Endothelial cell of umbilical vein (primary cell): ENCODE data around the gene AMT. TPM values are rescaled to one million over a fixed set of nuclear protein-coding genes. Genes with fewer than 3 reads are reported as not detected.

Source experiments
- BruUV-seq: library from RNA; stranded (reverse); fragments of 400-500 nt; replicated peaks from 2 replicates; lab custom pipeline; 2021; lab: Mats Ljungman, UMichigan
- CTCF ChIA-PET: fragments of 300-600, 350-600 bp; sonication (Branson Sonifier 250); formaldehyde crosslinking; loops from one replicate; lab custom pipeline; 2021; ENCODE audit warnings: antibody characterized with exemption, inconsistent platforms; lab: Charles Lee
- POLR2A ChIA-PET: fragments of 300-600, 350-600 bp; sonication (Branson Sonifier 250); formaldehyde crosslinking; loops from one replicate; lab custom pipeline; 2021; ENCODE audit warnings: antibody characterized with exemption, inconsistent platforms; lab: Charles Lee
- DNase-seq: peaks from one replicate; pipeline ENCODE4 v3.0.0-alpha.2; 2011; ENCODE audit warnings: low read depth, low spot score
- FAIRE-seq: peaks from 2 replicates; lab custom pipeline; 2011; peaks lifted over from hg19 to GRCh38; lab: Jason Lieb, UNC
- H2AFZ ChIP-seq: 2 replicates; pipeline ENCODE4 v1.6.0; 2012; ENCODE audit warnings: low read depth, low read length, control low read depth, inconsistent platforms
- H3K27ac ChIP-seq: 2 replicates; pipeline ENCODE4 v1.5.1; 2011; ENCODE audit warnings: low read depth, mild to moderate bottlenecking, control low read depth, low read length, moderate library complexity; ENCODE audit not compliant: insufficient read depth
- H3K27me3 ChIP-seq, 2 experiments: 2 replicates each; pipeline versions ENCODE4 v1.6.0 to v1.6.1; 2011; ENCODE audit warnings: low read length in 2 of 2, mixed read lengths in 1 of 2; ENCODE audit not compliant: control insufficient read depth in 2 of 2, insufficient read depth in 2 of 2
- H3K36me3 ChIP-seq, 2 experiments: 2 replicates in 1 of 2; 3 replicates in 1 of 2; pipeline ENCODE4 v1.5.1; 2011; ENCODE audit warnings: low read length in 2 of 2, mild to moderate bottlenecking in 1 of 2, moderate library complexity in 1 of 2; ENCODE audit not compliant: control insufficient read depth in 2 of 2, insufficient read depth in 2 of 2; ENCODE audit errors: extremely low read depth in 1 of 2
- H3K4me1 ChIP-seq: 3 replicates; pipeline ENCODE4 v1.5.1; 2011; ENCODE audit warnings: mild to moderate bottlenecking, low read length; ENCODE audit not compliant: control insufficient read depth, insufficient read depth; ENCODE audit errors: extremely low read depth
- H3K4me2 ChIP-seq: 2 replicates; pipeline ENCODE4 v1.6.1; 2011; ENCODE audit warnings: low read length, control low read depth, mixed read lengths; ENCODE audit not compliant: insufficient read depth
- H3K4me3 ChIP-seq, 3 experiments: fragments of 200-600 bp in 1 of 3; sonication (generic), shearing (Covaris generic) in 1 of 3; replicated peaks in 1 of 3; 2 replicates each; pipeline ENCODE4 v1.5.1; 2011 to 2016; ENCODE audit warnings: control low read depth in 3 of 3, low read length in 3 of 3, mild to moderate bottlenecking in 2 of 3, inconsistent platforms in 1 of 3, low read depth in 1 of 3, moderate library complexity in 1 of 3; ENCODE audit not compliant: insufficient read depth in 1 of 3
- H3K79me2 ChIP-seq: 2 replicates; pipeline ENCODE4 v1.6.0; 2012; ENCODE audit warnings: low read length, inconsistent platforms; ENCODE audit not compliant: control insufficient read depth, insufficient read depth
- H3K9ac ChIP-seq: replicated peaks from 2 replicates; pipeline ENCODE3; 2011; ENCODE audit warnings: low read length, control low read depth; ENCODE audit not compliant: insufficient read depth; ENCODE audit errors: extremely low read depth
- H3K9me1 ChIP-seq: replicated peaks from 3 replicates; pipeline ENCODE4 v1.6.0; 2011; ENCODE audit warnings: mild to moderate bottlenecking, low read length; ENCODE audit not compliant: control insufficient read depth, insufficient read depth; ENCODE audit errors: extremely low read depth
- H3K9me3 ChIP-seq: replicated peaks from 2 replicates; pipeline ENCODE4 v1.5.1; 2012; ENCODE audit warnings: low read length, inconsistent platforms; ENCODE audit not compliant: control insufficient read depth, insufficient read depth
- H4K20me1 ChIP-seq: replicated peaks from 2 replicates; pipeline ENCODE3; 2011; ENCODE audit warnings: mild to moderate bottlenecking, low read length; ENCODE audit not compliant: control insufficient read depth, insufficient read depth; ENCODE audit errors: extremely low read depth
- FOS ChIP-seq: IDR thresholded peaks from 2 replicates; pipeline ENCODE4 v1.6.1; 2011; ENCODE audit warnings: mild to moderate bottlenecking, low read length, moderate library complexity, borderline replicate concordance; ENCODE audit not compliant: insufficient read depth
- GATA2 ChIP-seq: IDR thresholded peaks from 2 replicates; pipeline ENCODE4 v1.7.0; 2011; ENCODE audit warnings: low read depth, mild to moderate bottlenecking, moderate library complexity, mixed read lengths, low read length; ENCODE audit not compliant: insufficient read length, insufficient read depth
- MAX ChIP-seq: IDR thresholded peaks from 2 replicates; pipeline ENCODE4 v1.6.1; 2011; ENCODE audit not compliant: insufficient read depth, insufficient read length
- POLR2A ChIP-seq: IDR thresholded peaks from 2 replicates; pipeline ENCODE4 v1.6.1; 2012; ENCODE audit warnings: low read depth, mild to moderate bottlenecking, control low read depth, low read length
- POLR2AphosphoS5 ChIP-seq: IDR thresholded peaks from 2 replicates; pipeline ENCODE4 v1.6.1; 2012; ENCODE audit warnings: low read depth, mild to moderate bottlenecking, control low read depth, low read length, moderate library complexity; ENCODE audit not compliant: insufficient read depth
- dilution Hi-C: fragments of 300-500 bp; cut with MboI; formaldehyde crosslinking; loops from one replicate; pipeline ENCODE4 v1.15.0; 2019; ENCODE audit warnings: low sequenced_read_pairs; ENCODE audit not compliant: extremely low pct_ligation_motif_present
- intact Hi-C: fragments of 100-400 bp; cut with micrococcal nuclease; formaldehyde crosslinking; loops from one replicate; pipeline ENCODE4 v1.10.0; 2022
- polyA plus RNA-seq, 4 experiments: library from polyadenylated mRNA; depleted of rRNA in 3 of 4; stranded (reverse) in 3 of 4; unstranded in 1 of 4; fragments of >200 nt; gene quantifications; 2 replicates each; pipeline versions ENCODE4 v1.2.1 to v1.2.3, GENCODE V29; 2011 to 2012; ENCODE audit warnings: missing spikeins in 1 of 4
- total RNA-seq: library from RNA; stranded (reverse); gene quantifications from 2 replicates; pipeline ENCODE4 v1.2.3, GENCODE V29; 2021

The AMT gene
- total and polyA plus RNA-seq, 2 donors (not counting 3 experiments of a cell fraction or from before 2014, with no cell fraction given), result 4.4 to 9.0 TPM

DNA sequence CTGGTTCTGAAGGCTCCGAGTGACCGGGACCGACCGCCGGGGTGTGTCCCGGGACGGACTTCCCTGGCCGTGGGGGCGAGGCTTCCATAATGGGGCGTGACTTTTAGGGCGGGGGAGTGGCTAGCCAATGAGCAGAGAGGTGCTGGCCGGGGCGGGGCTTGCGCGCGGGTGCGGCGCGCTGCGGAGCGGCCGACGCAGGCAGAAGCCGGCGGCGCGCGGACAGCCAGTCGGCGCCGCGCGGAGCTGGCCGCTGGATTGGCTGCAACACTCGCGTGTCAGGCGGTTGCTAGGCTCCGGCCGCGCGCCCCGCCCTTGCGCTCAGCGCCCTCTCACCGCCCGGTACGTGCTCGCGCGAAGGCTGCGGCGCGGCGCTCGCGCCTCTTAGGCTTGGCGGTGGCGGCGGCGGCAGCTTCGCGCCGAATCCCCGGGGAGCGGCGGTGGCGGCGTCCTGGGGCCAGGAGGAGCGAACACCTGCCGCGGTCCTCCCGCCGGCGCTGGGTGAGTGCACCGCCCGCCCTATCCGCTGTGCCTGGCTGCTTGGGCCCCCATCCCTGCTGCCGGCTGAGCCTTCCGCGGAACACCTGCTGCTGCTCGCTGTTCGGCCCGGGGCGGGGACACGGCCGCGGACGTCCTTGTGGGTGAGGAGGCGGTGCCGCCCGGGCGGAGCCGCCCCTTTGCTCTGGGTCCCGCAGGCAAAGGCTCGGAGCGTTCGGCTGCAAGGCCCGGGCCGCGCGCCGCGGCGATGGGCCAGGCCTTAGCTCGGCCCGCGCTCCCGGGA lies 47.9 kb upstream of the AMT start, which contains the start of gene DAG1:
TSS of gene DAG1 (plus strand) at position 332 of the 778 bp plus-strand sequence. CDS start 40,268 bp downstream, outside the sequence.
- no peaks in the 10 kb centered on the region for H3K9me3 ChIP-seq
- H3K36me3 ChIP-seq, result no peaks in the 10 kb centered on the region
- no peaks in the 10 kb centered on the region for H4K20me1 ChIP-seq
- peak; percentile 97 for DNase-seq
- no peaks in the 10 kb centered on the region for H3K27me3 ChIP-seq
- H3K79me2 ChIP-seq, result peaks cover 19% of the 10 kb centered on the region
- POLR2A ChIA-PET, result no interaction called here
- peak within 1 kb of the TSS; percentile 68 for H2AFZ ChIP-seq
- no TSS peak for BruUV-seq
- TF ChIP-seq POLR2A, result peak; percentile 81
- TF ChIP-seq FOS, result no peak
- TF ChIP-seq GATA2, result no peak
- TF ChIP-seq MAX, result no peak
- peak; percentile 86 for TF ChIP-seq POLR2AphosphoS5
- peak within 1 kb of the TSS; percentile 79 for H3K9ac ChIP-seq
- dilution Hi-C loops (no loop called here), intact Hi-C loops (loop anchor here (1.0 kb wide), 1 partner anchor 41 kb away; the partner anchor contains the start of gene NICN1)
- no peaks in the 10 kb centered on the region for H3K9me1 ChIP-seq
- H3K4me2 ChIP-seq, result peak within 1 kb of the TSS; percentile 92
- peaks cover 17% of the 10 kb centered on the region for H3K4me1 ChIP-seq
- CTCF ChIA-PET, result interaction anchor here (0.8 to 4.3 kb wide), 10 partner anchors 13 to 482 kb away, joined by 3 to 28 read pairs (median 3); partner anchors contain the start of genes KLHDC8B, LAMB2 and USP4
- FAIRE-seq, result peak; percentile 97
- H3K27ac ChIP-seq, result peak within 1 kb of the TSS; percentile 61
- peak within 1 kb of the TSS; percentile 52 to 92 (median 81) for H3K4me3 ChIP-seq
